HepG2 (cell line): ENCODE results near the gene MUC15. TPM values are rescaled to one million over a fixed set of nuclear protein-coding genes. Genes with fewer than 3 reads are reported as not detected.

Experiments used
- ATAC-seq: fragments of 200-7000 bp; cut with Tn5 transposase; 3 replicates; pipeline ENCODE4 v1.9.1; 2020; ENCODE audit warnings: mild to moderate bottlenecking, moderate library complexity
- BruUV-seq: library from RNA; stranded (reverse); fragments of 400-500 nt; replicated peaks from 2 replicates; lab custom pipeline; 2021; lab: Mats Ljungman, UMichigan
- CTCF ChIA-PET: fragments of 300-600 bp; formaldehyde crosslinking; extraction: SDS; loops from one replicate; lab custom pipeline; 2021; ENCODE audit warnings: low total read pairs, inconsistent platforms, low intra/inter-chr PET ratio; lab: Yijun Ruan, JAX
- POLR2A ChIA-PET: fragments of 350-600 bp; sonication (Branson Sonifier 250); formaldehyde crosslinking; loops from one replicate; lab custom pipeline; 2020; ENCODE audit warnings: antibody characterized with exemption, inconsistent platforms; lab: Yijun Ruan, JAX
- DNase-seq: peaks from one replicate; pipeline ENCODE4 v3.0.0-alpha.2; 2015; ENCODE audit warnings: low spot score
- FAIRE-seq: peaks from 3 replicates; lab custom pipeline; 2011; peaks lifted over from hg19 to GRCh38; lab: Jason Lieb, UNC
- H2AFZ ChIP-seq: one replicate; pipeline ENCODE4 v1.6.1; 2011; ENCODE audit warnings: low read length, inconsistent platforms
- H3K27ac ChIP-seq: fragments of 300-600 bp; 3 replicates; pipeline ENCODE4 v1.8.0; 2011; ENCODE audit warnings: mixed run types, mild to moderate bottlenecking, mixed read lengths, low read length, inconsistent platforms; ENCODE audit not compliant: insufficient read depth; ENCODE audit errors: extremely low read length
- H3K27me3 ChIP-seq, 2 experiments: fragments of 200-600 bp in 1 of 2; 2 replicates in 1 of 2; 3 replicates in 1 of 2; pipeline versions ENCODE4 v1.6.0 to v1.8.0; 2011; ENCODE audit warnings: low read length in 2 of 2, mild to moderate bottlenecking in 2 of 2, moderate library complexity in 2 of 2, inconsistent platforms in 1 of 2; ENCODE audit not compliant: insufficient read depth in 2 of 2, control insufficient read depth in 1 of 2
- H3K36me3 ChIP-seq, 2 experiments: fragments of 200-600 bp in 1 of 2; replicated peaks in 1 of 2; 2 replicates in 1 of 2; 3 replicates in 1 of 2; pipeline versions ENCODE4 v1.5.1 to v1.8.0; 2011; ENCODE audit warnings: low read length in 2 of 2, inconsistent platforms in 1 of 2; ENCODE audit not compliant: insufficient read depth in 2 of 2, control insufficient read depth in 1 of 2
- H3K4me1 ChIP-seq: 2 replicates; pipeline ENCODE4 v1.5.1; 2012; ENCODE audit warnings: low read length, inconsistent platforms; ENCODE audit not compliant: insufficient read depth
- H3K4me2 ChIP-seq: 2 replicates; pipeline ENCODE4 v1.6.0; 2011; ENCODE audit warnings: low read depth, low read length, inconsistent platforms
- H3K4me3 ChIP-seq, 3 experiments: fragments of 200-600 bp in 1 of 3; sonication (generic), shearing (Covaris generic) in 1 of 3; replicated peaks in 1 of 3; 2 replicates each; pipeline ENCODE4 v1.5.1; 2011 to 2016; ENCODE audit warnings: low read length in 3 of 3, inconsistent platforms in 2 of 3, low read depth in 2 of 3, mild to moderate bottlenecking in 2 of 3, control low read depth in 1 of 3, mixed read lengths in 1 of 3; ENCODE audit not compliant: insufficient read depth in 1 of 3
- H3K79me2 ChIP-seq: one replicate; pipeline ENCODE4 v1.6.1; 2011; ENCODE audit warnings: low read length, inconsistent platforms; ENCODE audit not compliant: insufficient read depth
- H3K9ac ChIP-seq: 2 replicates; pipeline ENCODE4 v1.6.0; 2011; ENCODE audit warnings: mild to moderate bottlenecking, low read depth, low read length, inconsistent platforms; ENCODE audit not compliant: insufficient read depth
- H3K9me3 ChIP-seq: 2 replicates; pipeline ENCODE4 v1.5.1; 2012; ENCODE audit warnings: mild to moderate bottlenecking, low read length
- H4K20me1 ChIP-seq: 2 replicates; pipeline ENCODE4 v1.6.0; 2011; ENCODE audit warnings: inconsistent platforms, mild to moderate bottlenecking, low read length, moderate library complexity; ENCODE audit not compliant: insufficient read depth
- CEBPB ChIP-seq: IDR thresholded peaks from 2 replicates; pipeline ENCODE4 v1.6.1; 2011; ENCODE audit warnings: low read depth, low read length, improper control_type of control experiment, borderline replicate concordance
- ELF1 ChIP-seq: sonication (generic); formaldehyde crosslinking; IDR thresholded peaks from 2 replicates; pipeline ENCODE4 v1.4.0; 2020; ENCODE audit warnings: missing genetic modification reagents
- PHF20 ChIP-seq: sonication (generic); formaldehyde crosslinking; IDR thresholded peaks from 2 replicates; pipeline ENCODE4 v1.5.0; 2020; ENCODE audit warnings: mild to moderate bottlenecking, missing genetic modification reagents
- TBX3 ChIP-seq: fragments of 450-650 bp; IDR thresholded peaks from 2 replicates; pipeline ENCODE4 v1.6.1; 2017; ENCODE audit warnings: antibody characterized with exemption, mild to moderate bottlenecking, inconsistent platforms, borderline replicate concordance
- ZNF10 ChIP-seq: sonication (generic); formaldehyde crosslinking; IDR thresholded peaks from 2 replicates; pipeline ENCODE4 v1.4.0; 2020; ENCODE audit warnings: mild to moderate bottlenecking, low read depth, missing genetic modification reagents, borderline replicate concordance
- ZNF878 ChIP-seq: sonication (generic); formaldehyde crosslinking; IDR thresholded peaks from 2 replicates; pipeline ENCODE4 v1.8.1; 2023; ENCODE audit warnings: mild to moderate bottlenecking, missing genetic modification reagents, moderate library complexity
- WGBS: methylation state at CpG from one replicate; pipeline ENCODE4 v1.1.6; 2017; ENCODE audit warnings: low lambda C conversion rate; 5-methylcytosine and 5-hydroxymethylcytosine counted together
- in situ Hi-C: cut with HindIII; loops from 2 replicates; pipeline ENCODE4 v1.10.0; 2017; ENCODE audit warnings: low pct_unique_long_range_greater_than_20kb; ENCODE audit not compliant: extremely low pct_ligation_motif_present
- intact Hi-C: fragments of 100-400 bp; cut with micrococcal nuclease; formaldehyde crosslinking; loops from one replicate; pipeline ENCODE4 v1.10.0; 2022; ENCODE audit not compliant: unreplicated experiment
- polyA plus RNA-seq, 8 experiments: library from polyadenylated mRNA; depleted of rRNA in 3 of 8; stranded (reverse) in 7 of 8; unstranded in 1 of 8; fragments of >200 nt; fragmentation: Illumina TruSeq in 4 of 8; extraction: Trizol in 4 of 8; gene quantifications; 2 replicates each; pipeline versions ENCODE4 v1.2.1 to v1.2.3, GENCODE V29; 2011 to 2016; ENCODE audit warnings: low read depth in 4 of 8, missing spikeins in 1 of 8, mixed read lengths in 1 of 8; ENCODE audit not compliant: insufficient read depth in 1 of 8
- total RNA-seq, 5 experiments: library from RNA; depleted of rRNA; stranded (reverse); fragments of >200 nt; fragmentation: Illumina TruSeq; extraction: Trizol; gene quantifications; 2 replicates each; pipeline ENCODE4 v1.2.3, GENCODE V29; 2016; ENCODE audit warnings: low read depth in 1 of 5
- TF ChIP-seq, protein P1 (sequence below), 2 experiments: fragments of 450-650 bp in 1 of 2; sonication (generic) in 1 of 2; formaldehyde crosslinking; IDR thresholded peaks; 2 replicates each; pipeline versions ENCODE4 v1.5.0 to v1.8.0; 2020 to 2022; ENCODE audit warnings: mild to moderate bottlenecking in 1 of 2, missing genetic modification reagents in 1 of 2

Gene MUC15
- total and polyA plus RNA-seq, 2 of the 13 experiments (the other 11 are each of a cell fraction or from before 2014, with no cell fraction given) = 4.5 to 18.0 TPM

GRCh38 chr11:26599425-26599824, 27.4 kb upstream of the MUC15 start:
- Histone ChIP-seq H3K36me3 (no peaks in the 10 kb centered on the region), H2AFZ (no peak overlapping the region)
- in situ Hi-C loops = no loop called here

DNA sequence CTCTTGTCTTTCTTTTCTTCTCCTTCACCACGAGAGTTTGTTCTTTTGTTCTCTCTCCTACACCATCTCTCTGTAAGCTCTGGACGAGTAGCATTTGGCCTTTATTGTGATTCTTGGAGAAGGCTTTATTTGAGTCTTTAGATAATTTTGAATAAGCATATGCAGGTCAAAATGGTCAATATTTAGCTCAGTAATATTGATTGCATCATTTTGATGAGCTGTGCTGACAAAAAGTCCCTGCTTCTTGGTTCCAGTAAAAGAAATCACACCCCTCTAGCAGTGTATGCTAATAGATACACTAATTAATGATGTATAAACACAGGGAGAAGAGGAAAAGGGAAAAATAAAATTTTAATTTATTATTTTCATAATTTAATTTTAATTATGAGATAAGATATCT, 25.8 kb upstream of the MUC15 start:
- in situ Hi-C loops (no loop called here), intact Hi-C loops (no loop called here)
- H3K4me3 ChIP-seq = peak overlapping the region; percentile 58 to 68 (median 63); a peak in 5 of 6 replicates
- H3K27ac ChIP-seq = peak overlapping the region; percentile 61
- no peaks in the 10 kb centered on the region; a peak in 1 of 5 replicates for H3K27me3 ChIP-seq
- no peaks in the 10 kb centered on the region for H3K79me2 ChIP-seq
- CTCF ChIA-PET = no interaction called here
- no peaks in the 10 kb centered on the region for H3K4me1 ChIP-seq
- ATAC-seq (no peak), FAIRE-seq (no peak), DNase-seq (no peak)
- no peaks in the 10 kb centered on the region for H3K36me3 ChIP-seq
- 8% methylated on average over 2 of the region's 2 CpGs for WGBS
- POLR2A ChIA-PET = interaction anchor here (0.7 to 1.4 kb wide), 3 partner anchors 10 to 909 kb away, joined by 3 to 4 read pairs (median 4); partner anchors contain the start of gene LIN7C
- no peaks in the 10 kb centered on the region for H4K20me1 ChIP-seq
- peak overlapping the region; percentile 69 for H3K9ac ChIP-seq
- no peak overlapping the region for H2AFZ ChIP-seq
- BruUV-seq = no TSS peak
- H3K4me2 ChIP-seq = peak overlapping the region; percentile 69
- TF ChIP-seq, protein P1, sequence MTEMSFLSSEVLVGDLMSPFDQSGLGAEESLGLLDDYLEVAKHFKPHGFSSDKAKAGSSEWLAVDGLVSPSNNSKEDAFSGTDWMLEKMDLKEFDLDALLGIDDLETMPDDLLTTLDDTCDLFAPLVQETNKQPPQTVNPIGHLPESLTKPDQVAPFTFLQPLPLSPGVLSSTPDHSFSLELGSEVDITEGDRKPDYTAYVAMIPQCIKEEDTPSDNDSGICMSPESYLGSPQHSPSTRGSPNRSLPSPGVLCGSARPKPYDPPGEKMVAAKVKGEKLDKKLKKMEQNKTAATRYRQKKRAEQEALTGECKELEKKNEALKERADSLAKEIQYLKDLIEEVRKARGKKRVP (CRISPR knock-in tag; IDR thresholded peaks at IDR 0.05) = 0 out of 4 replicates have a peak, but pooled peaks of 1 of the 2 experiments have one; percentile 35
- TF ChIP-seq ZNF878 (CRISPR knock-in tag) = no peak
- TF ChIP-seq PHF20 (CRISPR knock-in tag) = no peak
- TF ChIP-seq CEBPB = peak; percentile 7; the same call in 1 of the 2 replicates
- no peak for TF ChIP-seq ZNF10 (CRISPR knock-in tag)
- no peaks in the 10 kb centered on the region for H3K9me3 ChIP-seq

More at GRCh38 chr11:26599425-26599824, 27.4 kb upstream of the MUC15 start:
- Histone ChIP-seq H3K4me2 (no peak overlapping the region), H3K79me2 (no peaks in the 10 kb centered on the region), H3K27me3 (no peaks in the 10 kb centered on the region; a peak in 1 of 5 replicates), H3K4me1 (no peaks in the 10 kb centered on the region), H4K20me1 (no peaks in the 10 kb centered on the region), H3K9ac (no peak overlapping the region), H3K27ac (no peak overlapping the region), H3K9me3 (no peaks in the 10 kb centered on the region), H3K4me3 (no peak overlapping the region)
- TF ChIP-seq CEBPB = peak; percentile 22; the same call in 1 of the 2 replicates
- no peak for TF ChIP-seq ELF1
- TF ChIP-seq TBX3 = no peak
- ChIA-PET POLR2A (no interaction called here), CTCF (no interaction called here)
- BruUV-seq = no TSS peak
- intact Hi-C loops = no loop called here
- ATAC-seq = no peak
- WGBS = 70% methylated on average over 2 of the region's 2 CpGs
- no peak for FAIRE-seq
- no peak for DNase-seq
